Naive B cell (primary cell): ENCODE results near the gene EPAS1. TPM values are rescaled to one million over a fixed set of nuclear protein-coding genes. Genes with fewer than 3 reads are reported as not detected.

Experiments used
- ATAC-seq, 2 donors: fragments of 150-1000 bp; cut with Tn5 transposase; 2 replicates each; pipeline ENCODE4 v1.10.0; 2021; ENCODE audit warnings: low read depth in 2 of 2, mild to moderate bottlenecking in 2 of 2, moderate library complexity in 2 of 2
- DNase-seq: peaks from one replicate; pipeline ENCODE4 v3.0.0; 2022
- H3K27ac Mint-ChIP-seq, 6 donors: one replicate each; pipeline ENCODE4 v1.8.0; 2020 to 2022; ENCODE audit warnings: mild to moderate bottlenecking in 6 of 6, mixed read lengths in 6 of 6, moderate library complexity in 5 of 6, inconsistent platforms in 2 of 6
- H3K27me3 Mint-ChIP-seq, 3 donors: one replicate each; pipeline ENCODE4 v1.8.0; 2021 to 2022; ENCODE audit warnings: mixed read lengths in 3 of 3, mild to moderate bottlenecking in 1 of 3
- H3K36me3 Mint-ChIP-seq, 2 donors: one replicate each; pipeline ENCODE4 v1.8.0; 2020 to 2022; ENCODE audit warnings: mixed read lengths in 2 of 2, inconsistent platforms in 1 of 2, mild to moderate bottlenecking in 1 of 2
- H3K4me1 Mint-ChIP-seq, 3 donors: one replicate each; pipeline ENCODE4 v1.8.0; 2020 to 2022; ENCODE audit warnings: mixed read lengths in 3 of 3, inconsistent platforms in 1 of 3, mild to moderate bottlenecking in 1 of 3, moderate library complexity in 1 of 3
- H3K4me3 Mint-ChIP-seq, 8 donors: one replicate each; pipeline ENCODE4 v1.8.0; 2020 to 2022; ENCODE audit warnings: mild to moderate bottlenecking in 8 of 8, mixed read lengths in 8 of 8, moderate library complexity in 8 of 8, inconsistent platforms in 2 of 8
- H3K9me3 Mint-ChIP-seq, 7 donors: one replicate each; pipeline ENCODE4 v1.8.0; 2020 to 2022; ENCODE audit warnings: mixed read lengths in 7 of 7, mild to moderate bottlenecking in 5 of 7, inconsistent platforms in 2 of 7, moderate library complexity in 1 of 7
- polyA plus RNA-seq, 6 donors: library from polyadenylated mRNA; unstranded; fragments of 300-500 nt; fragmentation: Illumina TruSeq; gene quantifications; one replicate each; pipeline ENCODE4 v1.2.3, GENCODE V29; 2021; ENCODE audit warnings: low read depth in 6 of 6

Gene EPAS1
- polyA plus RNA-seq, 6 donors from 2014 or later = not detected

GRCh38 chr2:46402874-46403273 lies 105.7 kb downstream of the EPAS1 start:
- no peaks in the 10 kb centered on the region for H3K9me3 Mint-ChIP-seq
- ATAC-seq = no peak
- no peak for DNase-seq
- H3K4me3 Mint-ChIP-seq = no peak overlapping the region
- H3K4me1 Mint-ChIP-seq = no peaks in the 10 kb centered on the region
- no peaks in the 10 kb centered on the region for H3K36me3 Mint-ChIP-seq
- no peak overlapping the region for H3K27ac Mint-ChIP-seq
- H3K27me3 Mint-ChIP-seq = no peaks in the 10 kb centered on the region

GRCh38 chr2:46404181-46404759 lies 107.1 kb downstream of the EPAS1 start:
- H3K27ac Mint-ChIP-seq = peak overlapping the region in 1 of 6 donors; percentile 48
- H3K27me3 Mint-ChIP-seq = no peaks in the 10 kb centered on the region
- ATAC-seq (no peak), DNase-seq (no peak)
- H3K4me3 Mint-ChIP-seq = no peak overlapping the region
- no peaks in the 10 kb centered on the region for H3K36me3 Mint-ChIP-seq
- no peaks in the 10 kb centered on the region for H3K9me3 Mint-ChIP-seq
- no peaks in the 10 kb centered on the region for H3K4me1 Mint-ChIP-seq

GRCh38 chr2:46407852-46408455 lies 110.7 kb downstream of the EPAS1 start:
- Mint-ChIP-seq H3K36me3 (no peaks in the 10 kb centered on the region), H3K4me3 (peak overlapping the region in 1 of 8 donors; percentile 32), H3K4me1 (no peaks in the 10 kb centered on the region), H3K27ac (peak overlapping the region in 2 of 6 donors; percentile 9 to 82), H3K27me3 (no peaks in the 10 kb centered on the region), H3K9me3 (no peaks in the 10 kb centered on the region)
- DNase-seq (no peak), ATAC-seq (no peak)

GRCh38 chr2:46409756-46410155 lies 112.5 kb downstream of the EPAS1 start:
- no peak for DNase-seq
- Mint-ChIP-seq H3K36me3 (peaks cover 0 to under 1% of the 10 kb centered on the region in 2 donors), H3K27me3 (no peaks in the 10 kb centered on the region), H3K4me1 (no peaks in the 10 kb centered on the region), H3K9me3 (peaks cover 0 to 2% (median under 1%) of the 10 kb centered on the region in 7 donors), H3K27ac (no peak overlapping the region), H3K4me3 (no peak overlapping the region)
- ATAC-seq = no peak

- Mint-ChIP-seq H3K4me3 (no peak overlapping the region), H3K36me3 (peaks cover 0 to 8% of the 10 kb centered on the region in 2 donors), H3K27ac (no peak overlapping the region), H3K4me1 (no peaks in the 10 kb centered on the region), H3K27me3 (peaks cover 0 to 8% (median 0%) of the 10 kb centered on the region in 3 donors), H3K9me3 (peaks cover 0 to 10% (median 6%) of the 10 kb centered on the region in 7 donors)
- ATAC-seq (no peak), DNase-seq (no peak)
These were observed 113.4 kb downstream of the EPAS1 start for GRCh38 chr2:46410273-46411244.

GRCh38 chr2:46411245-46411641 lies 114.0 kb downstream of the EPAS1 start:
- Mint-ChIP-seq H3K27ac (no peak overlapping the region), H3K27me3 (peaks cover 0 to 9% (median 2%) of the 10 kb centered on the region in 3 donors), H3K4me1 (no peaks in the 10 kb centered on the region), H3K4me3 (no peak overlapping the region), H3K36me3 (peaks cover 0 to 15% of the 10 kb centered on the region in 2 donors), H3K9me3 (peaks cover 5 to 17% (median 10%) of the 10 kb centered on the region in 7 donors)
- no peak for ATAC-seq
- DNase-seq = no peak

- Mint-ChIP-seq H3K27me3 (peaks cover 0 to 14% (median 8%) of the 10 kb centered on the region in 3 donors), H3K36me3 (peaks cover 4 to 21% of the 10 kb centered on the region in 2 donors), H3K9me3 (peaks cover 7 to 25% (median 12%) of the 10 kb centered on the region in 7 donors), H3K4me1 (no peaks in the 10 kb centered on the region), H3K27ac (no peak overlapping the region), H3K4me3 (no peak overlapping the region)
- no peak for DNase-seq
- ATAC-seq = no peak
These were observed 114.8 kb downstream of the EPAS1 start for GRCh38 chr2:46411985-46412384.

- H3K4me1 Mint-ChIP-seq = no peaks in the 10 kb centered on the region
- ATAC-seq = no peak
- DNase-seq = no peak
- peaks cover 8 to 32% of the 10 kb centered on the region in 2 donors for H3K36me3 Mint-ChIP-seq
- no peak overlapping the region for H3K4me3 Mint-ChIP-seq
- no peak overlapping the region for H3K27ac Mint-ChIP-seq
- H3K9me3 Mint-ChIP-seq = peaks cover 13 to 36% (median 21%) of the 10 kb centered on the region in 7 donors
- H3K27me3 Mint-ChIP-seq = peaks cover 0 to 18% (median 12%) of the 10 kb centered on the region in 3 donors
These were observed 115.9 kb downstream of the EPAS1 start for GRCh38 chr2:46413111-46413510.

GRCh38 chr2:46413631-46414030 lies 116.4 kb downstream of the EPAS1 start:
- peaks cover 15 to 41% (median 24%) of the 10 kb centered on the region in 7 donors for H3K9me3 Mint-ChIP-seq
- peaks cover 0 to 23% (median 14%) of the 10 kb centered on the region in 3 donors for H3K27me3 Mint-ChIP-seq
- ATAC-seq (no peak), DNase-seq (no peak)
- H3K36me3 Mint-ChIP-seq = peaks cover 8 to 38% of the 10 kb centered on the region in 2 donors
- H3K27ac Mint-ChIP-seq = no peak overlapping the region
- H3K4me1 Mint-ChIP-seq = no peaks in the 10 kb centered on the region
- H3K4me3 Mint-ChIP-seq = no peak overlapping the region

- Mint-ChIP-seq H3K9me3 (peaks cover 15 to 50% (median 27%) of the 10 kb centered on the region in 7 donors), H3K36me3 (peaks cover 13 to 38% of the 10 kb centered on the region in 2 donors)
These were observed 117.5 kb downstream of the EPAS1 start for GRCh38 chr2:46414701-46415100.

GRCh38 chr2:46416280-46416679 lies 119.1 kb downstream of the EPAS1 start:
- H3K27me3 Mint-ChIP-seq = peaks cover 0 to 23% (median 14%) of the 10 kb centered on the region in 3 donors
- H3K9me3 Mint-ChIP-seq = peaks cover 15 to 50% (median 27%) of the 10 kb centered on the region in 7 donors
- H3K4me3 Mint-ChIP-seq = peak overlapping the region in 1 of 8 donors; percentile 29
- no peaks in the 10 kb centered on the region for H3K4me1 Mint-ChIP-seq
- ATAC-seq = no peak
- H3K36me3 Mint-ChIP-seq = peaks cover 13 to 38% of the 10 kb centered on the region in 2 donors
- no peak for DNase-seq
- no peak overlapping the region for H3K27ac Mint-ChIP-seq

More at GRCh38 chr2:46414701-46415100, 117.5 kb downstream of the EPAS1 start:
- Mint-ChIP-seq H3K27me3 (peaks cover 0 to 23% (median 14%) of the 10 kb centered on the region in 3 donors), H3K4me1 (no peaks in the 10 kb centered on the region), H3K4me3 (no peak overlapping the region), H3K27ac (no peak overlapping the region)
- ATAC-seq (no peak), DNase-seq (no peak)

GRCh38 chr2:46416739-46417403 lies 119.7 kb downstream of the EPAS1 start:
- Mint-ChIP-seq H3K4me3 (no peak overlapping the region), H3K36me3 (peaks cover 13 to 38% of the 10 kb centered on the region in 2 donors), H3K4me1 (no peaks in the 10 kb centered on the region), H3K27me3 (peaks cover 0 to 23% (median 14%) of the 10 kb centered on the region in 3 donors), H3K27ac (no peak overlapping the region), H3K9me3 (peaks cover 15 to 50% (median 27%) of the 10 kb centered on the region in 7 donors)
- DNase-seq (no peak), ATAC-seq (no peak)

GRCh38 chr2:46420945-46421344 lies 123.7 kb downstream of the EPAS1 start:
- Mint-ChIP-seq H3K36me3 (peaks cover 13 to 26% of the 10 kb centered on the region in 2 donors), H3K27me3 (peaks cover 0 to 15% (median 14%) of the 10 kb centered on the region in 3 donors), H3K4me1 (no peaks in the 10 kb centered on the region), H3K27ac (no peak overlapping the region), H3K4me3 (no peak overlapping the region), H3K9me3 (peaks cover 11 to 36% (median 23%) of the 10 kb centered on the region in 7 donors)
- ATAC-seq = no peak
- DNase-seq = no peak
